Adrenal gland (tissue), 12 donors: ENCODE measurements around the gene HBZ. TPM values are rescaled to one million over a fixed set of nuclear protein-coding genes. Genes with fewer than 3 reads are reported as not detected.
"Not testable (repeated sequence)": the region's sequence is repeated elsewhere in the genome, so short reads cannot be mapped to it uniquely, and the experiment has no call there.

Experiments
- DNase-seq, 7 donors: peaks; one replicate each; pipeline ENCODE4 v3.0.0-alpha.2; 2019 to 2020
- H3K27ac ChIP-seq, 5 donors: fragments of 200-600 bp; sonication (generic) in 4 of 5; 1 replicate in 3 of 5; 2 replicates in 2 of 5; pipeline versions ENCODE4 v1.5.1 to v1.8.0; 2016 to 2020; ENCODE audit warnings: mild to moderate bottlenecking in 1 of 5
- H3K27me3 ChIP-seq: fragments of 200-600 bp; 2 replicates; pipeline ENCODE4 v1.8.0; 2021
- H3K36me3 ChIP-seq, 2 donors: fragments of 200-600 bp; replicated peaks in 1 of 2; 1 replicate in 1 of 2; 2 replicates in 1 of 2; pipeline versions ENCODE4 v1.5.1 to v1.8.0; 2018 to 2022
- H3K4me1 ChIP-seq, 2 donors: fragments of 200-600 bp; replicated peaks in 1 of 2; 1 replicate in 1 of 2; 2 replicates in 1 of 2; pipeline versions ENCODE4 v1.5.1 to v1.8.0; 2018 to 2021
- H3K4me3 ChIP-seq, 4 donors: fragments of 200-600 bp; sonication (generic) in 3 of 4; one replicate each; pipeline ENCODE4 v1.5.1; 2016 to 2018
- H3K9me3 ChIP-seq, 3 donors: fragments of 200-600 bp; sonication (generic) in 1 of 3; replicated peaks in 1 of 3; 1 replicate in 2 of 3; 2 replicates in 1 of 3; pipeline versions ENCODE4 v1.5.1 to v1.8.0; 2016 to 2021
- CTCF ChIP-seq, 6 experiments: fragments of 450-650 bp in 4 of 6; fragments of 200-600 bp in 2 of 6; sonication (generic) in 1 of 6; IDR thresholded peaks; 1 replicate in 5 of 6; 2 replicates in 1 of 6; pipeline versions ENCODE4 v1.5.1 to v1.8.0; 2016 to 2021; ENCODE audit warnings: antibody characterized with exemption in 6 of 6, mild to moderate bottlenecking in 2 of 6, moderate library complexity in 1 of 6
- POLR2A ChIP-seq, 2 donors: fragments of 450-650 bp; IDR thresholded peaks; one replicate each; pipeline ENCODE4 v1.6.1; 2017; ENCODE audit warnings: antibody characterized with exemption in 2 of 2, mild to moderate bottlenecking in 2 of 2, moderate library complexity in 1 of 2
- WGBS, 4 donors: extraction: QIAGEN DNeasy Blood & Tissue Kit in 2 of 4; methylation state at CpG; one replicate each; pipeline versions ENCODE4 v1.1.5 to v1.1.7; 2013 to 2017; 5-methylcytosine and 5-hydroxymethylcytosine counted together
- intact Hi-C, 2 donors: fragments of 100-400 bp; cut with DNase I; formaldehyde crosslinking; loops; one replicate each; pipeline versions ENCODE4 v1.14.1 to v1.15.0; 2022 to 2023
- polyA plus RNA-seq, 3 donors: library from polyadenylated mRNA; stranded (reverse); fragments of 200-250 nt in 2 of 3; fragments of 350-450 nt in 1 of 3; fragmentation: Illumina TruSeq in 1 of 3; extraction: RNeasy Lipid Tissue Mini Kit (QIAGEN cat#74804) in 1 of 3; gene quantifications; one replicate each; pipeline ENCODE4 v1.2.3, GENCODE V29; 2013 to 2014
- total RNA-seq, 9 donors: library from RNA; depleted of rRNA in 4 of 9; stranded (reverse); fragments of >200 nt in 4 of 9; fragments of 120-200 nt in 1 of 9; fragmentation: NEBNext Ultra II Directional in 1 of 9; extraction: Animal tissue kit (Norgen Biotek cat#: 25700) in 1 of 9; gene quantifications; one replicate each; pipeline versions ENCODE4 v1.1.0 to v1.2.4, GENCODE V29; 2013 to 2023
- donor health status: healthy with polysubstance abuse.
- donor health status: Bipolar disorder and iron deficiency.
- donor health status: DM: yes; HTN: yes; CAD: no.
- donor health status: DM: no; HTN: no; CAD: no.
- donor health status: DM: no; HTN: no; CAD: no.
- donor health status: DM: yes; HTN: yes; CAD: no.

The HBZ gene
- total and polyA plus RNA-seq, 12 donors = 0.61 to 1.3 (median 1.3) TPM; not detected in 9

- intact Hi-C loops = no loop called here
- no peak for DNase-seq
- Histone ChIP-seq H3K27ac (no peak overlapping the region), H3K4me1 (peaks cover 0 to 7% of the 10 kb centered on the region in 2 donors), H3K27me3 (no peaks in the 10 kb centered on the region), H3K4me3 (no peak overlapping the region), H3K9me3 (no peaks in the 10 kb centered on the region), H3K36me3 (peaks cover 0 to 12% of the 10 kb centered on the region in 2 donors)
- WGBS, 4 donors = 88 to 100% (median 93%) methylated on average over 3 of the region's 3 CpGs
- TF ChIP-seq POLR2A (IDR thresholded peaks at IDR 0.05) = no peak
- TF ChIP-seq CTCF (IDR thresholded peaks at IDR 0.05) = no peak
Measured at GRCh38 chr16:119835-120491, 32.5 kb upstream of the HBZ start.

DNA sequence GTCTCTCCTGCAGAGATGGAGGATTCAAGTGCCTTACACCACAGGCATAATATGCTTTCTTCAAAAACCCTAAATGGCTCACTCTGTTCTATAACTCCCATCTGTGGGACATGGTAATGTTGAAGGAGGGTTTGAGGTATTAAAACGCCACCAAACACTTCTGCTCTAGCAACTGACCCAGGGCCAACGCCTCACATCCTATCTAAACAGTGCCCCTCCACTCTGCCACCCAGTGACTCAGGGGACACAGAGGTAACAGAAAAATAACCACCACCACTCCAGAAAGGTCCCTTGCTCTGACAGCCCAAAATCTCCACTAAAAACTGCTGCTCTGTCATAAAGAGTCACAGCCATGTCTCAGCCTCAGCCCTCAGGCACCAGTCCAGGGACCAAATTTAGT is 31.7 kb upstream of the HBZ start:
- intact Hi-C loops = no loop called here
- no peak for TF ChIP-seq CTCF (IDR thresholded peaks at IDR 0.05)
- no peak for TF ChIP-seq POLR2A (IDR thresholded peaks at IDR 0.05)
- Histone ChIP-seq H3K27me3 (no peaks in the 10 kb centered on the region), H3K4me3 (no peak overlapping the region), H3K36me3 (peaks cover 0 to 11% of the 10 kb centered on the region in 2 donors), H3K27ac (no peak overlapping the region), H3K4me1 (peaks cover 0 to 7% of the 10 kb centered on the region in 2 donors), H3K9me3 (no peaks in the 10 kb centered on the region)
- no peak for DNase-seq
- 88 to 100% (median 93%) methylated on average over 2 of the region's 2 CpGs for WGBS, 4 donors

GRCh38 chr16:122361-122760 is 30.1 kb upstream of the HBZ start:
- Histone ChIP-seq H3K4me1 (peaks cover 0 to 3% of the 10 kb centered on the region in 2 donors), H3K36me3 (no peaks in the 10 kb centered on the region), H3K27me3 (no peaks in the 10 kb centered on the region), H3K9me3 (no peaks in the 10 kb centered on the region), H3K4me3 (no peak overlapping the region), H3K27ac (no peak overlapping the region)
- intact Hi-C loops = no loop called here
- TF ChIP-seq POLR2A (IDR thresholded peaks at IDR 0.05) (no peak), CTCF (IDR thresholded peaks at IDR 0.05) (no peak)
- 70 to 83% (median 77%) methylated on average over 1 of the region's 1 CpG for WGBS, 4 donors
- DNase-seq = no peak

- WGBS, 4 donors = 82 to 87% (median 86%) methylated on average over 13 to 19 of the region's 19 CpGs
- H3K27ac ChIP-seq = not testable (repeated sequence)
Measured at GRCh38 chr16:123558-124350, 28.7 kb upstream of the HBZ start.

More at GRCh38 chr16:123558-124350, 28.7 kb upstream of the HBZ start:
- intact Hi-C loops, H3K4me1 ChIP-seq, DNase-seq, H3K9me3 ChIP-seq, H3K4me3 ChIP-seq, H3K27me3 ChIP-seq, H3K36me3 ChIP-seq: not testable (repeated sequence)
